Measurements from ENCODE around the gene AGMO. TPM values are rescaled to one million over a fixed set of nuclear protein-coding genes. Genes with fewer than 3 reads are reported as not detected.

AGMO gene
- total and polyA plus RNA-seq, 12 donors: 0.05 to 0.34 (median 0.15) TPM; not detected in 7

- no peak for DNase-seq
- no peak overlapping the region for H3K4me3 ChIP-seq
- TF ChIP-seq CTCF (IDR thresholded peaks at IDR 0.05): no peak
- TF ChIP-seq POLR2A (IDR thresholded peaks at IDR 0.05): no peak
- WGBS, 4 donors: 53 to 63% (median 56%) methylated on average over 5 of the region's 5 CpGs
- no peaks in the 10 kb centered on the region for H3K4me1 ChIP-seq (replicated peaks in 1 of 2)
- H3K27me3 ChIP-seq: no peaks in the 10 kb centered on the region
- H3K9me3 ChIP-seq (replicated peaks in 1 of 3): no peaks in the 10 kb centered on the region
- no peak overlapping the region for H3K27ac ChIP-seq
- no peaks in the 10 kb centered on the region for H3K36me3 ChIP-seq (replicated peaks in 1 of 2)
- intact Hi-C loops (cut with DNase I): no loop called here
Observed at GRCh38 chr7:15358112-15358511, 203.7 kb downstream of the AGMO start.

- Histone ChIP-seq H3K4me1 (replicated peaks in 1 of 2) (no peaks in the 10 kb centered on the region), H3K9me3 (replicated peaks in 1 of 3) (no peaks in the 10 kb centered on the region), H3K27ac (no peak overlapping the region), H3K4me3 (no peak overlapping the region), H3K27me3 (no peaks in the 10 kb centered on the region), H3K36me3 (replicated peaks in 1 of 2) (no peaks in the 10 kb centered on the region)
- DNase-seq: no peak
- WGBS, 4 donors: 72 to 75% (median 74%) methylated on average over 20 of the region's 20 CpGs
- TF ChIP-seq CTCF (IDR thresholded peaks at IDR 0.05): no peak
- TF ChIP-seq POLR2A (IDR thresholded peaks at IDR 0.05): no peak
- intact Hi-C loops (cut with DNase I): no loop called here
Observed at GRCh38 chr7:15352421-15353206, 209.2 kb downstream of the AGMO start.

GRCh38 chr7:15345216-15345615 lies 216.6 kb downstream of the AGMO start:
- Histone ChIP-seq H3K27me3 (no peaks in the 10 kb centered on the region), H3K4me3 (no peak overlapping the region), H3K27ac (no peak overlapping the region), H3K9me3 (replicated peaks in 1 of 3) (no peaks in the 10 kb centered on the region), H3K4me1 (replicated peaks in 1 of 2) (no peaks in the 10 kb centered on the region), H3K36me3 (replicated peaks in 1 of 2) (no peaks in the 10 kb centered on the region)
- WGBS, 4 donors: 13 to 27% (median 18%) methylated on average over 1 of the region's 1 CpG
- TF ChIP-seq POLR2A (IDR thresholded peaks at IDR 0.05) (no peak), CTCF (IDR thresholded peaks at IDR 0.05) (no peak)
- intact Hi-C loops (cut with DNase I): no loop called here
- no peak for DNase-seq

- no peaks in the 10 kb centered on the region for H3K4me1 ChIP-seq (replicated peaks in 1 of 2)
- DNase-seq: no peak
- TF ChIP-seq CTCF (IDR thresholded peaks at IDR 0.05) (no peak), POLR2A (IDR thresholded peaks at IDR 0.05) (no peak)
- WGBS, 4 donors: 73 to 87% (median 75%) methylated on average over 3 to 4 of the region's 4 CpGs
- no peaks in the 10 kb centered on the region for H3K36me3 ChIP-seq (replicated peaks in 1 of 2)
- H3K27me3 ChIP-seq: no peaks in the 10 kb centered on the region
- no peak overlapping the region for H3K27ac ChIP-seq
- no peak overlapping the region for H3K4me3 ChIP-seq
- H3K9me3 ChIP-seq (replicated peaks in 1 of 3): no peaks in the 10 kb centered on the region
- intact Hi-C loops (cut with DNase I): no loop called here
Observed at GRCh38 chr7:15341817-15342216, 220.0 kb downstream of the AGMO start.
